LoVo (cell line): Measurements from ENCODE around the gene CYP21A2.
A peak's percentile ranks its signal among the peaks of the same experiment; 100 is the strongest.
"Not testable (repeated sequence)": the region's sequence is repeated elsewhere in the genome, so short reads cannot be mapped to it uniquely, and the experiment has no call there.

Experiments used
- DNase-seq: peaks from one replicate; pipeline ENCODE4 v3.0.0-alpha.2; 2016; ENCODE audit warnings: low spot score

The CYP21A2 gene

GRCh38 chr6:32035283-32036013 is 2.8 kb upstream of the CYP21A2 start:
- DNase-seq, result not testable (repeated sequence)

- not testable (repeated sequence) for DNase-seq
These were observed 1.1 kb upstream of the CYP21A2 start for GRCh38 chr6:32037136-32037535.

- DNase-seq, result not testable (repeated sequence)
These were observed 663 bp downstream of the CYP21A2 start for GRCh38 chr6:32038878-32039277.

GRCh38 chr6:32039321-32040274 is 1.4 kb downstream of the CYP21A2 start:
- not testable (repeated sequence) for DNase-seq

DNA sequence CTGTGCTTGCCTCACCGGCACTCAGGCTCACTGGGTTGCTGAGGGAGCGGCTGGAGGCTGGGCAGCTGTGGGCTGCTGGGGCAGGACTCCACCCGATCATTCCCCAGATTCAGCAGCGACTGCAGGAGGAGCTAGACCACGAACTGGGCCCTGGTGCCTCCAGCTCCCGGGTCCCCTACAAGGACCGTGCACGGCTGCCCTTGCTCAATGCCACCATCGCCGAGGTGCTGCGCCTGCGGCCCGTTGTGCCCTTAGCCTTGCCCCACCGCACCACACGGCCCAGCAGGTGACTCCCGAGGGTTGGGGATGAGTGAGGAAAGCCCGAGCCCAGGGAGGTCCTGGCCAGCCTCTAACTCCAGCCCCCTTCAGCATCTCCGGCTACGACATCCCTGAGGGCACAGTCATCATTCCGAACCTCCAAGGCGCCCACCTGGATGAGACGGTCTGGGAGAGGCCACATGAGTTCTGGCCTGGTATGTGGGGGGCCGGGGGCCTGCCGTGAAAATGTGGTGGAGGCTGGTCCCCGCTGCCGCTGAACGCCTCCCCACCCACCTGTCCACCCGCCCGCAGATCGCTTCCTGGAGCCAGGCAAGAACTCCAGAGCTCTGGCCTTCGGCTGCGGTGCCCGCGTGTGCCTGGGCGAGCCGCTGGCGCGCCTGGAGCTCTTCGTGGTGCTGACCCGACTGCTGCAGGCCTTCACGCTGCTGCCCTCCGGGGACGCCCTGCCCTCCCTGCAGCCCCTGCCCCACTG is 2.3 kb downstream of the CYP21A2 start:
- not testable (repeated sequence) for DNase-seq

DNA sequence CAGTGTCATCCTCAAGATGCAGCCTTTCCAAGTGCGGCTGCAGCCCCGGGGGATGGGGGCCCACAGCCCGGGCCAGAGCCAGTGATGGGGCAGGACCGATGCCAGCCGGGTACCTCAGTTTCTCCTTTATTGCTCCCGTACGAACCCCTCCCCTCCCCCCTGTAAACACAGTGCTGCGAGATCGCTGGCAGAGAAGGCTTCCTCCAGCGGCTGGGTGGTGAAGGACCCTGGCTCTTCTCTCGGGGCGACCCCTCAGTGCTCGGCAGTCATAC is 2.8 kb downstream of the CYP21A2 start:
- DNase-seq, result not testable (repeated sequence)

DNA sequence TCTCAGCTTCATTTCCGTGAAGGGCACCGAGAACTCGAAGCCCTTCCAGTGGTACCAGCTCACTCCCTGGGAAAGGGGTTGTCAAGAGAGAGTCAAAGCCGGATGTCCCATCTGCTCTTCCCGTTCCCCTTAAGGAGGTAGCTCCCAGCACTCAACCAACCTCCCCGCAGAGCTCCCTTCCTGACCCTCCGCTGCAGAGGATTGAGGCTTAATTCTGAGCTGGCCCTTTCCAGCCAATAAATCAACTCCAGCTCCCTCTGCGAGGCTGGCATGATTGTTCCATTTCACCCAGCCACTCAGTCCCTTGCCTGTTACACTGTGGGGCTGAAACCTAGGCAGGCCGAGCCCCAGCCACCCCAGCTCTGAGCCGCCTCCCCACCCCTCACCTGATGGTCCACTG is 3.2 kb downstream of the CYP21A2 start:
- not testable (repeated sequence) for DNase-seq

- DNase-seq, result not testable (repeated sequence)
These were observed 4.1 kb downstream of the CYP21A2 start for GRCh38 chr6:32042276-32042675.

GRCh38 chr6:32043589-32044380 is 5.6 kb downstream of the CYP21A2 start:
- DNase-seq, result not testable (repeated sequence)

DNA sequence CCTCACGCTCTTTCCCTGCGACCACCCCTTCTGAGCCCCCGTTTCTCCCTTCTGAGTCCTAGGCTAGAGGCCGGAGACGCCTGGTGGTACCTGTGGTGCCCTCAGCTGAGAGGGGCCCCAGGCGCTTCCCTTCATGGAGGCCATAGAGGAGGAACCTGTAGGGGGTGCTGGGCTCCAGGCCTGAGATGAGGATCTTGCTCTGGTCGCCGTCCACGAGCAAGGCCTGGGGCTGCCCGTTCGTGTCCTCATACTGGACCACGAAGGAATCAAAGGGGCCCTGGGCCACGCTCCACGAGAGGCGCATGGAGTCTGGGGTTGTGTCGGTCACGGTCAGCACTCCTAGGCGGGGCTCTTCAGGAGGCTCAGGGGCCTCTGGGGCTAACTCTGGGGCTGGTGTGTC is 6.7 kb downstream of the CYP21A2 start:
- DNase-seq, result not testable (repeated sequence)

- DNase-seq, result no peak
These were observed 7.7 kb downstream of the CYP21A2 start for GRCh38 chr6:32045811-32046449.

GRCh38 chr6:32046450-32047083 is 8.4 kb downstream of the CYP21A2 start:
- DNase-seq, result no peak

GRCh38 chr6:32047084-32047478 is 8.9 kb downstream of the CYP21A2 start:
- no peak for DNase-seq

- DNase-seq, result no peak
These were observed 9.3 kb downstream of the CYP21A2 start for GRCh38 chr6:32047539-32047854.

- peak; percentile 63 for DNase-seq
These were observed 9.9 kb downstream of the CYP21A2 start for GRCh38 chr6:32047855-32048766.

DNA sequence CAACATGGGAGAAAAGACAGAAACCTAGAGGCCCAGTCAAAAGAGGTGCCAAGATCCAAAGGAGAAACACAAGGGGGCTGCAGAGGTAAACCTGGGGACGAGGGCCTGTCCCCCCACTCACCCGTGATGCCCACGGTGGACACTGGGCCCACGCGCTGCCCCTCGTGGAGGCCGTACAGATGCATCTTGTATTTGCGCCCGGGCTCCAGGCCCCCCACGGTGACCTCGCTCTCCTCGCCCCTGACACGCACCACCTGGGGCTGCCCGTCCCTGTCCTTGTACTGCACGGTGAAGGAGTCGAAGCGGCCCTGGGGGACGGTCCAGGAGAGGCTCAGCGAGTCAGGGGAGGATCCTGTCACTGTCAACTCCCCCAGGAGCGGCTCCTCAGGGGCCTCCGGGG is 10.9 kb downstream of the CYP21A2 start:
- not testable (repeated sequence) for DNase-seq

GRCh38 chr6:32049736-32050135 is 11.5 kb downstream of the CYP21A2 start:
- not testable (repeated sequence) for DNase-seq

GRCh38 chr6:32050562-32050961 is 12.3 kb downstream of the CYP21A2 start:
- DNase-seq, result no peak

DNA sequence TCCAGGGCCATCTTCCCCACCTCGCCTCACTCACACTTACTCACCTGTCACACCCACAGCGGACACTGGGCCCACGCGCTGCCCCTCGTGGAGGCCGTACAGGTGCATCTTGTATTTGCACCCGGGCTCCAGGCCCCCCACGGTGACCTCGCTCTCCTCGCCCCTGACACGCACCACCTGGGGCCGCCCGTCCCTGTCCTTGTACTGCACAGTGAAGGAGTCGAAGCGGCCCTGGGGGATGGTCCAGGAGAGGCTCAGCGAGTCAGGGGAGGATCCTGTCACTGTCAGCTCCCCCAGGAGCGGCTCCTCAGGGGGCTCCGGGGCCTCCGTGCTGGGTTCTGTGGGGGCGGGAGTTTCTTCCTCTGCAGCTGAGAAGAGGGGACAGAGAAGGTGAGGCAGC is 14.4 kb downstream of the CYP21A2 start:
- not testable (repeated sequence) for DNase-seq

DNA sequence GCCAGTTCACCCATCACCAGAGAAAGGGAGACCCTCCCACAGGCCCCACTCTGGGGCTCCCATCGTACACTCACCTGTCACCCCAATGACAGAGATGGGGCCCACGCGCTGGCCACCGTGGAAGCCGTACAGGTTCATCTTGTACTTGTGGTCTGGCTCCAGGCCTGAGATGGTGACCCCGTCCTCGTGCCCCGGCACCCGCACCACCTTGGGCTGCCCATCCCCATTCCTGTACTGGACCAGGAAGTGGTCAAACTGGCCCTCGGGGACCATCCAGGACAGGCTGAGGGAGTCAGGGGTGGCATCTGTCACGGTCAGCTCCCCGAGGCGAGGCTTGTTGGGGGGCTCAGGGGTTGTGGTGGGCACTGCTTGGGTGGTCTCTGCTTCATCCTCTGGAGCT is 15.1 kb downstream of the CYP21A2 start:
- not testable (repeated sequence) for DNase-seq
